NCI-H748 (cell line): Measurements from ENCODE around the gene SDK1.
"Not testable (repeated sequence)": the region's sequence is repeated elsewhere in the genome, so short reads cannot be mapped to it uniquely, and the experiment has no call there.

ENCODE experiments used
- DNase-seq: peaks from one replicate; lab custom pipeline; 2025; ENCODE audit not compliant: unreplicated experiment; lab: John Stamatoyannopoulos, UW

The SDK1 gene

GRCh38 chr7:3710122-3710521 lies 409.1 kb downstream of the SDK1 start:
- no peak for DNase-seq

- DNase-seq = peak; percentile 29
Measured at GRCh38 chr7:3710531-3710930, 409.5 kb downstream of the SDK1 start.

DNA sequence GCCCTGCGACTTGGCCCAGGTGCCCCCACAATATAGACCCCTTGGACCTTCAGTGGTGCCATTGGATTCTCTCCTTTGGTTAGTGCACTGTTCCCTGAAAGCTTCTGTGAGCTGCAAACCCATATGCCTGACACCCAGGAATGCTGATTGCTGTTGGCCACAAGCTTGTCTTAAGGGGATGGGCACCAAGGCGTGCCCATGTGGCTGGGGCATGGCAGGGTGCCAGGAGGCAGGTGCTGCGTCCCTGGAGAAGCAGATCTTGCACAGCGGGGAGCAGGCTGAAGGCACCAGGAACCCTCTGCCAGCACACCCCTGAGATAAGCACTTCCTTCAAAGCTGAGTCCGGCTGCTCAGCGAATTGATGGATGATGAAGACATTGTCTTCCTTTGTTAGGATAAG lies 411.8 kb downstream of the SDK1 start:
- no peak for DNase-seq

DNA sequence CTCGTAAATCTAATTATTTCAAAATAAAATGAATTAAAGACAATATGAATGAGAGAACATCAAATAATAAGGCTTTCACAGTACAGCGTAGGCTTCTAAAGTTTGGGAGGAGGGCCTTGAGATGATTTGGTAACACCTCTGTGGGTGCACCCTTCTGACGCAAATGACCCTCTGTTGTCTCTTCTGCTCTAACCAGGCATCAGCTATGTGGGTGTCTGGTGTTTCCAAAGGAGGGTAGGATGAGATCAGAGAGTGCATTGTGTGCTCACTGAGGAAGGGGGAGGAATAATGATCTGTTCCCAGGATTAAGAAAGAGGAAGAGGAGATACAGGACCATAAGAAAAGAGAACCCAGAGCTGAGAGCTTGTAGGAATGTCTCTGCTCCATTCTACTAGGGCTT lies 420.4 kb downstream of the SDK1 start:
- DNase-seq = no peak

DNA sequence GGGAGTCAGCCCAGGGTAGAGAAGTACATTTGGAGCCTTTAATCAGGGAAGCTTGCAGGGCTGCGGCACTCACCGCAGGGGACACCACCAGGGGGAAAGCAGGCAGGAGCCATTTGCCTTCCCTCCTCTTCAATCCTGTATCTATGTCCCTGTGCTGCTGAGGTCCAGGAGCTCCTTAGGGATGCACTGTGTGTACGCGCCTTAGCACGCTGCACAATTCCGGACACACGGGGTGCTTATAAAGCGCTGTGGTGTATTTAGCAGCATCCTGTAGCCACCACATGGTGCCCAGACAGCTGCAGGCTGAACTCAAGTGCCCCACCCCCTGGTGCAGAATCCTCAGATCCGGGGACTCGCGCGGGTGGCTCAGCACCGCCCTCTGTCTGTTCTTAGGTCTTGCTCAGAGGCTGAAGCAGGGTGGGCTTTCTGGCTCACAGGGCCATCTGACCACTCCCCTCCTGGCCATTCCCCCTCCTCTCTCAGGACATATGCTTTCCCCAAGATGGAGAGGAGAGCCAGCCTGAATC lies 421.4 kb downstream of the SDK1 start:
- peak; percentile 71 for DNase-seq

- no peak for DNase-seq
Measured at GRCh38 chr7:3725155-3726059, 424.4 kb downstream of the SDK1 start.

DNA sequence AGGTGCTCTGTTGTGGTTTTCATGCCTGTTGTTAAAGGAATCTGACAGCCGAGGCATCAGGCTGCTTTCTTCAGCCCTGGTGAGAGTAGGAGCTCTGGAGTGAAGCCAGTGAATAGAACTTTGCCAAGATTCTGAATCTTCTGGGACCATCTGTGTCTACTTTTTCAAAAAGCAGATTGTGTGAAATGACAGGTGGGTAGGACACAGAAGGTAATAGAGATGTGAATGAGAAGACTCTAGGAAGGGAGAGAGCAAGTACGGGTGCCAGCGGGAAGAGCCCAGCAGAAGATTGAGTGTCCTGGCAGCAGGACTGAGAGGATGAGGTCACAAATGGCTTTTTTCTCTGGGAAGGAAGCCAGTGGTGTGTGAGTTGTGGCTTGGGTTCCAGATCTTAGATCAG lies 429.2 kb downstream of the SDK1 start:
- DNase-seq = no peak

DNA sequence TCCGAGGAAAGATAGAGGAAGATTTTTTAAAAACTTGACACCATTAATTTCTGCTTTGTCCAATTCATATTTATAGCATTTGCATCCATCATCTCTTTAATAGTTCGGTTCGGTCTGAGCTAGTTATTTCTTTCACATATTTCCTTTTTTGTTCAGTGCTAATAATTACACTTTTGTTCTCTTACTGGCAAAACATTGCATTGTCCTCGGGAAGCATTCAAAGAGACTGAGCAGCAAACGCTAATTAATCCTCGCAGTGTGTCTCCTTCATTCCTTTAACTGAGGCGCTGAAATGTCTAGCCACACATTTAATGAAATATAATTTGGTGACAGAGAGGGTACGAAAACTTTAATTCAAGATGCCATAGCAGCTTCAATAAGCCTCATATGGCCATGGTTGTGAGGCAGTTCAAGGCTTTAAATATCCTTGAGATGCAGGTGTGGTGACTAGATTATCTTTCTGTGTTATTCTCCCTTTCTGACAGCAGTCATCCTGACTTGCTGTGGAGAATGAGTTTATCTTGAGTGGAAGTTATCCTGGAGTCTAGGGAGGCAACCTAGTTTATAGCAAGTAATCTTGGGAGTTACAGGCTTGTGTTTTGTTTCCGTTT lies 431.4 kb downstream of the SDK1 start:
- DNase-seq = no peak

DNA sequence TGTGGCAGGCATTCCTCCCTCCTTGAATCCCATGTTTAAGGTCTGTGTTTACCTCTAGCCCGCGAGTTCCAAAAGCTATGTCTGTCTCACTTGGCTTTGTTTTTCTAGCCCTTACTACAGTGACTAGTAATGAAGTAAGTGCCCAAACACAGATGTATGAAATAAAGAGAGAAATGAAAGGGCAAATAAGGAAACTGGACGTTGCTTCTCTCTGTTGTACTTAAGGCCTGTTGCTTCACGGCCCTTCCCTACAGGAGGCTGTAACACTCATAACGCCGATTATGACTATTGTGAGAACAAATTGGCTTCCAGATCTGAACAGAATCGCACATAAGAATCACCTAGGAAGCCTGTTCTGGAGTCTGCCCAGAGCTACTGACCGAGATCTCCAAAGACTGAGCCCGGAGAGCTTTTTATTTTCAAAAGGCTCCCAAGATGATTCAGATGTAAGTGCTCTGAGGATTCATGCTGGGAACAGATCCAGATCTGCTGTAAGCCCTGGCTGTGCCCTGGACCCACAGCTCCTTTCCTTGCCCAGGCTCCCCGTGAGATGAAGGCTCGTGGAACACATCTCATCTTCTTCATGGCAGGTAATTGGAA lies 432.6 kb downstream of the SDK1 start:
- no peak for DNase-seq

GRCh38 chr7:3738964-3739363 lies 437.9 kb downstream of the SDK1 start:
- DNase-seq = no peak

- no peak for DNase-seq
Measured at GRCh38 chr7:3739983-3740382, 438.9 kb downstream of the SDK1 start.

- no peak for DNase-seq
Measured at GRCh38 chr7:3747467-3747866, 446.4 kb downstream of the SDK1 start.

DNA sequence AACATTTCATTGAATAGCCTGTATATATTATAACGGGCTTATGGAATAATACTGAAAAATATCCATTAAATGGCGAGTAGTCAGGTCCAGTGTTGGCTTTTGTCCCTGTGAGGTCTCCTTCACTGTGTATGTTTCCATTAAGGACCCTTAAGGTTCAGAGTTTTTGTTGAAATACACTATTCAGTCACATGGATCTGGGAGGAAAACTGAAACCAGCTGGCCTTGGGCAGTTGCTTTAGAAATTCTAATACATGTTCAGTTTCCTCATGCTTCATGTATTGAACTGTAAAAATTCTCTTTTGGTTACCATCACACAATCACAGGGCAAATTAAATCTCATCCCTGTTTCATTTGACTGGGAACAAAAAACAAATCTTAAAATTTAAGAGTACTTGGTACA lies 447.3 kb downstream of the SDK1 start:
- DNase-seq = no peak

DNA sequence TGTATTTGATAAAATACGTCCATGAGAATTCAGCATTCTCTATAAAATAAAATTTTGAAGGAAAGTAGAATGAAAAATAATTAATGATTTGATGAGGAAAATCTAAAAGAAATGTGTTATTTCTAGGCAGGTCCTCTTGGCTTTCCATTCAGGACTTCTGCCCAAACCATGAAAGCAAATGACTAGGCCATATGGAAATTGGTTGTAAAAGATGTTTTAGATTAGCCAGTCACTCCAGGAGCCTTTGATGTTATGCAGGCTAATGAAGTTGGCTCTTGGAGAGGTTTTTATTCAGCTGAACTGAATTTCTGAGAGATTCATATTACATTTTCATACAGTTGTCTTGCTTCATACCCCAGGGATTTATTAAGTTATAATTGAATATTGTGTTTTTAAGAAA lies 452.8 kb downstream of the SDK1 start:
- DNase-seq = no peak

- peak; percentile 91 for DNase-seq
Measured at GRCh38 chr7:3754493-3755341, 453.7 kb downstream of the SDK1 start.

DNA sequence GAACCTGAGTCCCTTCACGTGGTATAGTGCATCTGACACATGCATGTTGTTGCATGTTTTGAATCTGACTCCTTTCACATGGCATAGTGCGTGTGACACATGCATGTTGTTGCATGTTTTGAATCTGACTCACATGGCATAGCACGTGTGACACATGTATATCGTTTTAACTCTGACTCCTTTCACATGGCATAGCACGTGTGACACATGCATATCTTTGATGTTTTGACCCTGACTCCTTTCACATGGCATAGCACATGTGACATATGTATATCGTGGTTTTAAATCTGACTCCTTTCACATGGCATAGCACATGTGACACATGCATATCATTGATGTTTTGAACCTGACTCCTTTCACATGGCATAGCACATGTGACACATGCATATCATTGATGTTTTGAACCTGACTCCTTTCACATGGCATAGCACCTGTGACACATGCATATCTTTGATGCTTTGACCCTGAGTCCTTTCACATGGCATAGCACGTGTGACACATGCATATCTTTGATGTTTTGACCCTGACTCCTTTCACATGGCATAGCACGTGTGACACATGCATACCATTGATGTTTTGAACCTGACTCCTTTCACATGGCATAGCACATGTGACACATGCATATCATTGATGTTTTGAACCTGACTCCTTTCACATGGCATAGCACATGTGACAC lies 454.9 kb downstream of the SDK1 start:
- not testable (repeated sequence) for DNase-seq

- DNase-seq = no peak
Measured at GRCh38 chr7:3757059-3757458, 456.0 kb downstream of the SDK1 start.

GRCh38 chr7:3760651-3761050 lies 459.6 kb downstream of the SDK1 start:
- no peak for DNase-seq

- no peak for DNase-seq
Measured at GRCh38 chr7:3762146-3762831, 461.2 kb downstream of the SDK1 start.
